22Rv1 (cell line): Measurements from ENCODE around the gene UCP3.

Experiments used
- H3K27ac ChIP-seq: fragments of 450-650 bp; 2 replicates; pipeline ENCODE4 v1.5.1; 2017
- CTCF ChIP-seq: fragments of 450-650 bp; IDR thresholded peaks from 2 replicates; pipeline ENCODE4 v1.5.1; 2017; ENCODE audit warnings: mild to moderate bottlenecking
- ZFX ChIP-seq: fragments of 450-650 bp; IDR thresholded peaks from 2 replicates; pipeline ENCODE4 v1.6.1; 2017; ENCODE audit warnings: antibody characterized with exemption, borderline replicate concordance

UCP3 gene

DNA sequence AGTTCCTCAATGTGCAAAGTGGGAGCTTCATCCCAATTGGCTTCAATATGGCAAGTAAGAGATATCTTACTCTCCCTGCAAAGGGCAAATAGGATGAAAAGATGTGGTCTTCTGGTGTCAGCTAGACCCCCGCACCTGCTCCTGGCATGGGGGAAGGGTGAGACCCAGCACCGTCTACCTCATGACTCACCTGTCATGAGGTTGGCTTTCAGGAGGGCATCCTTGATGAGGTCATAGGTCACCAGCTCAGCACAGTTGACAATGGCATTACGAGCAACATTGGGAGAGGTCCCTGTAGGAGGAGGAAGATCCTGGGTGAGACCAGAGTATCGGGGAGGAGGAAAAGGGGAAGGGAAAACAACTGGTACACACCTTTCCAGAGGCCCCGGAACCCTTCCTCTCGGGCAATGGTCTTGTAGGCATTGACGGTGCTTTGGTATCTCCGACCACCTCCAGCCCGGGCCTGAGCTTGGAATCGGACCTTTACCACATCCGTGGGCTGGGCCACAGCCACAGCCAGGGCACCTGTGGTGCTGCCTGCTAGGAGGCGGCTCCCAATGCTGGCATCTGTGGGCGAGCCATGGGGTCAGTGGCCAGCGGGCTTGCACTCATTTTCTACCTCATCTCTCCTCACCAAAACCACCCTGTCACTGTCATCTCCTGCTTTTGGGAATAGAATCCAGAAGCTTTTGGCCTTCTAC is 32.3 kb downstream of the UCP3 start:
- no peak for TF ChIP-seq ZFX
- TF ChIP-seq CTCF = no peak
- H3K27ac ChIP-seq = no peak overlapping the region

DNA sequence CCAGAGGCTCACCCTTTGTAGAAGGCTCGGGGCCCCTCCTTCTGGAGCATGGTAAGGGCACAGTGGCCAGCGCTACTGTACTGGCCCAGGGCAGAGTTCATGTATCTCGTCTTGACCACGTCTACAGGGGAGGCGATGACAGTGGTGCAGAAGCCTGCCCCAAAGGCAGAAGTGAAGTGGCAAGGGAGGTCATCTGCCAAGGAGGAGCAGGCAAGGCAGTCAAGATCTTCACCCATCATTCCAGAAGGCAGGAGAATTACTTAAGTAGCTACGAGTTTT is 33.5 kb downstream of the UCP3 start:
- TF ChIP-seq ZFX (no peak), CTCF (no peak)
- no peak overlapping the region for H3K27ac ChIP-seq

- TF ChIP-seq CTCF (no peak), ZFX (no peak)
- no peak overlapping the region for H3K27ac ChIP-seq
Observed at GRCh38 chr11:73974604-73975478, 34.0 kb downstream of the UCP3 start.

DNA sequence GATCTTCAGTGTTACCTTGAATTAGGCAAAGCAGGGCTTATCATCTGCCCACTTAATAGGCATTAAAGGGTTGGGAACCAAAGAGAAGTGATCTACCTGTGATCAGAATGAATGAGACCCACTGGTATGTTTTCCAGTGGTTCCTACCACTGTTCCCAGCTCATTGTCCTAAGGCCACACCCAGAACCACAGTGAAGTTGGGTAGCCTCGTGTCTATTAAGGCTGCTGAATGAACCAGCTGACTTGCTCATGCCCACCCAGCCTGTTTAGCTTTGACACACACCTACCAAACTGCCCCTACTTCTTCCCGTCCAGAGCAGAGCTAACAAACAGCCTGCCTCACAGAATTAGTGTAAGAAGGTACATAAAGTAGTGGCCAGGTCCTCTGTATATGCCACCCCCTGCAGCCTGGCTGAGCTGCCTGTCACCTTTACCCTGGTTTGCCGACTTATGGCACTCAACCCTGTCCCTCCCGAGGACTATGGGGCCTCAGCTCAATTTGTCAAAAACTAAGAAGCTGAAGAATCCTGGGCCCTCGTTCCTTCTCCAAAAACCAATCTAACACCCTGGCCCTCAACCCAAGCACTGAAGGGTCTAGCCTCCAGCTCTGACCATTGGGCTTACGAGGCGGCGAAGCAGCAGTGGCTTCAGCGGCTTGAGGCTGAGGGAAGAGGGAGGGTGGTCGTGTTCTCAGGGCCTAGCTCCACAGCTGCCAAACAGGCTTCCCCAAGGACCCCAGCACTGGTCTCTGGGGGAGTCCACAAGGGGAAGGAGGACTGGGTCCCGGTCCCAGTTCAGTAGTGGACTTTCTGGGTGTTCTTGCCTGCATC is 36.0 kb downstream of the UCP3 start:
- H3K27ac ChIP-seq = no peak overlapping the region
- TF ChIP-seq ZFX (no peak), CTCF (no peak)

DNA sequence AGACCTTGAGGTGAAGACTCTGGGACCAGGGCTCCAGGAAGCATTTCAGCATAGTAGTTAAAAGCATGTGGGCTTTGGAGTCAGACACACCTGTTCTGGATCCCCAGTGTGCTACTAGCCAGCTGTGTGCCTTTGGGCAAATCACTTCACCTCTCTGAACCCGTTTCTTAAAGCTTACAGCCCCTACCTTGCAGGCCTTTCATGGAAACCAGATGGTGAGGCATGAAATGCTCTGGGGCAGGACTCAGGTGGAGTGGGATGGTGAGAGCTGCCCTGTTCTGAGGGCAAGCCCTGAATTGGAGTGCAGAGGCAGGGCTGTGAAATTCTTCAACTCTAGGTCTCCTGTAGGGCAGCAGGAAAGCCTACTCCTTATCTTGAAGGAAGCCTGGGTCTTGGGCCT is 36.7 kb downstream of the UCP3 start:
- TF ChIP-seq CTCF (no peak), ZFX (no peak)
- H3K27ac ChIP-seq = no peak overlapping the region

DNA sequence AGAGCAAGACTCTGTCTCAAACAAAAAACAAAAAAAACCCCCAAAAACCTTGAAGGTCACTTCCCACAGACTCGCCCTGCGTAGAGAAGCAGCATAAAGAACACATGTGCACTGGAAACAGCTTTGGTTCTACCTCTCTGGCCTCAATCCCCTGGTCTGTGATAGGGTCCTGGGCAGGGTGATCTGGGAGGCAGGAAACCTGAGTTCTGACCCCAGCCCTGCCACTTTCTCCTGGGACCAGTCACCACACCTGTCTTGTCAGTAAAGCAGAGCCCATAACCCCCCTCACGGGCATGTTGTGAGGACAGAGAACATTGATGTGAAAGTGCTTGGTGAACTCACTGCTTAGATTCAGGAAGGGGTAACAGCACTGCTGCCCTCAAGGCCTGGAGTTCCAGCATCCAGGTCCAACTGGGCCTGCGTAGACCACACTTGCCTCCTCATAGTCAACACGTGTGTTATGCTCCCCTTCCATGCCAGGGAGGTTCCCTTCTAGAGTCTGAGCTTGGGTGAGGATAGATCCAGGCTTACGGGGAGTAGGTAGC is 37.6 kb downstream of the UCP3 start:
- TF ChIP-seq CTCF (no peak), ZFX (no peak)
- H3K27ac ChIP-seq = no peak overlapping the region
